Tibial nerve (tissue), 4 donors: ENCODE data around the gene DCAF6. TPM values are rescaled to one million over a fixed set of nuclear protein-coding genes. Genes with fewer than 3 reads are reported as not detected.

Experiments
- DNase-seq, 2 donors: peaks; one replicate each; pipeline ENCODE4 v3.0.0-alpha.2; 2019; ENCODE audit warnings: low spot score in 2 of 2
- H3K27ac ChIP-seq, 4 donors: fragments of 200-600 bp; sonication (generic) in 3 of 4; one replicate each; pipeline ENCODE4 v1.5.1; 2017 to 2019; ENCODE audit warnings: mild to moderate bottlenecking in 1 of 4
- H3K27me3 ChIP-seq, 2 donors: fragments of 200-600 bp; sonication (generic) in 1 of 2; one replicate each; pipeline versions ENCODE4 v1.5.1 to v1.6.0; 2017 to 2019
- H3K36me3 ChIP-seq, 3 donors: fragments of 200-600 bp; sonication (generic); one replicate each; pipeline ENCODE4 v1.5.1; 2018 to 2019
- H3K4me1 ChIP-seq, 4 donors: fragments of 200-600 bp; sonication (generic) in 3 of 4; one replicate each; pipeline ENCODE4 v1.5.1; 2017 to 2019
- H3K4me3 ChIP-seq, 4 donors: fragments of 200-600 bp; sonication (generic) in 3 of 4; one replicate each; pipeline ENCODE4 v1.5.1; 2017 to 2019; ENCODE audit warnings: mild to moderate bottlenecking in 1 of 4, moderate library complexity in 1 of 4
- H3K9me3 ChIP-seq, 4 donors: fragments of 200-600 bp; sonication (generic) in 3 of 4; one replicate each; pipeline ENCODE4 v1.5.1; 2017 to 2019
- EP300 ChIP-seq, 2 donors: sonication (generic); formaldehyde crosslinking; IDR thresholded peaks; one replicate each; pipeline ENCODE4 v1.6.1; 2017; ENCODE audit warnings: antibody characterized with exemption in 2 of 2, mild to moderate bottlenecking in 1 of 2
- POLR2A ChIP-seq, 2 donors: fragments of 450-650 bp; IDR thresholded peaks; one replicate each; pipeline ENCODE4 v1.6.1; 2017; ENCODE audit warnings: antibody characterized with exemption in 2 of 2, mild to moderate bottlenecking in 2 of 2, moderate library complexity in 2 of 2
- WGBS, 2 donors: methylation state at CpG; one replicate each; pipeline ENCODE4 v1.1.5; 2018; 5-methylcytosine and 5-hydroxymethylcytosine counted together
- total RNA-seq, 4 donors: library from RNA; depleted of rRNA; stranded (reverse); fragments of >200 nt; gene quantifications; one replicate each; pipeline ENCODE4 v1.1.0, GENCODE V29; 2016
- TF ChIP-seq, protein P1 (sequence below), 5 experiments: fragments of 200-600 bp in 3 of 5; fragments of 450-650 bp in 2 of 5; sonication (generic) in 3 of 5; IDR thresholded peaks; one replicate each; pipeline ENCODE4 v1.5.1; 2016 to 2019; ENCODE audit warnings: antibody characterized with exemption in 5 of 5, mild to moderate bottlenecking in 3 of 5, moderate library complexity in 2 of 5

Gene DCAF6
- total RNA-seq, 4 donors from 2014 or later, result 75.7 to 118 (median 77.4) TPM

DNA sequence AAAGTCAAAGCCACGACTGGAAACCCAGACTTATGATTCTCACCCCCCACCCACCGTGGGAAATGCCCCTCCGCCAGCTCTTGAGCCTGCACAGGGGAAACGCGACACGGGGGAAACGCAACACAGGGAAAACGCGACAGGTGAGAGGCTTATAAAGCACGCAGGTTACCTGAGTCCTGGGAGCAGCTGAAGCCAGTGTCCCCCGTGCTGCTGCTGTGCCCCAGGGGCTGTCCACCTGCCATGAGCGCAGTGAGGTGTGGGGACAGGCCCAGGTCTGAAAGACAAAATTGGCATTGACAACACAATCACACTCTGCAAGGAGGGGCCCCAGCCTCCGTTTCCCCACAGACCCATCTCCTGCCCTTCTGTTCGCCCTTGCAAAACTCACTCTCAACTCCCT is 153.9 kb downstream of the DCAF6 start:
- H3K27me3 ChIP-seq, result no peaks in the 10 kb centered on the region
- peaks cover 0 to 62% (median 0%) of the 10 kb centered on the region in 3 donors for H3K36me3 ChIP-seq
- H3K27ac ChIP-seq, result no peak overlapping the region
- H3K4me3 ChIP-seq, result no peak overlapping the region
- no peaks in the 10 kb centered on the region for H3K9me3 ChIP-seq
- no peak for TF ChIP-seq EP300 (IDR thresholded peaks at IDR 0.05)
- no peak for TF ChIP-seq POLR2A (IDR thresholded peaks at IDR 0.05)
- TF ChIP-seq, protein P1, sequence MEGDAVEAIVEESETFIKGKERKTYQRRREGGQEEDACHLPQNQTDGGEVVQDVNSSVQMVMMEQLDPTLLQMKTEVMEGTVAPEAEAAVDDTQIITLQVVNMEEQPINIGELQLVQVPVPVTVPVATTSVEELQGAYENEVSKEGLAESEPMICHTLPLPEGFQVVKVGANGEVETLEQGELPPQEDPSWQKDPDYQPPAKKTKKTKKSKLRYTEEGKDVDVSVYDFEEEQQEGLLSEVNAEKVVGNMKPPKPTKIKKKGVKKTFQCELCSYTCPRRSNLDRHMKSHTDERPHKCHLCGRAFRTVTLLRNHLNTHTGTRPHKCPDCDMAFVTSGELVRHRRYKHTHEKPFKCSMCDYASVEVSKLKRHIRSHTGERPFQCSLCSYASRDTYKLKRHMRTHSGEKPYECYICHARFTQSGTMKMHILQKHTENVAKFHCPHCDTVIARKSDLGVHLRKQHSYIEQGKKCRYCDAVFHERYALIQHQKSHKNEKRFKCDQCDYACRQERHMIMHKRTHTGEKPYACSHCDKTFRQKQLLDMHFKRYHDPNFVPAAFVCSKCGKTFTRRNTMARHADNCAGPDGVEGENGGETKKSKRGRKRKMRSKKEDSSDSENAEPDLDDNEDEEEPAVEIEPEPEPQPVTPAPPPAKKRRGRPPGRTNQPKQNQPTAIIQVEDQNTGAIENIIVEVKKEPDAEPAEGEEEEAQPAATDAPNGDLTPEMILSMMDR (IDR thresholded peaks at IDR 0.05), result no peak
- H3K4me1 ChIP-seq, result peaks cover 0 to 13% (median 6%) of the 10 kb centered on the region in 4 donors
- 92 to 93% methylated on average over 14 of the region's 14 CpGs for WGBS, 2 donors
- no peak for DNase-seq

GRCh38 chr1:168091063-168091462 is 154.6 kb downstream of the DCAF6 start:
- no peak for TF ChIP-seq POLR2A (IDR thresholded peaks at IDR 0.05)
- no peak for TF ChIP-seq EP300 (IDR thresholded peaks at IDR 0.05)
- TF ChIP-seq, protein P1 (IDR thresholded peaks at IDR 0.05), result no peak
- 91 to 92% methylated on average over 9 of the region's 9 CpGs for WGBS, 2 donors
- H3K4me1 ChIP-seq, result peaks cover 0 to 7% (median 2%) of the 10 kb centered on the region in 4 donors
- no peak for DNase-seq
- H3K27ac ChIP-seq, result no peak overlapping the region
- no peak overlapping the region for H3K4me3 ChIP-seq
- H3K36me3 ChIP-seq, result peaks cover 0 to 67% (median 0%) of the 10 kb centered on the region in 3 donors
- H3K9me3 ChIP-seq, result no peaks in the 10 kb centered on the region
- no peaks in the 10 kb centered on the region for H3K27me3 ChIP-seq

GRCh38 chr1:168091720-168092550 is 155.5 kb downstream of the DCAF6 start:
- 70 to 79% methylated on average over 8 of the region's 8 CpGs for WGBS, 2 donors
- Histone ChIP-seq H3K4me1 (no peaks in the 10 kb centered on the region), H3K36me3 (peaks cover 0 to 68% (median 0%) of the 10 kb centered on the region in 3 donors), H3K27ac (no peak overlapping the region), H3K9me3 (no peaks in the 10 kb centered on the region), H3K27me3 (no peaks in the 10 kb centered on the region), H3K4me3 (no peak overlapping the region)
- TF ChIP-seq POLR2A (IDR thresholded peaks at IDR 0.05) (no peak), EP300 (IDR thresholded peaks at IDR 0.05) (no peak)
- TF ChIP-seq, protein P1 (IDR thresholded peaks at IDR 0.05), result no peak
- no peak for DNase-seq

GRCh38 chr1:168092566-168093355 is 156.3 kb downstream of the DCAF6 start:
- Histone ChIP-seq H3K27me3 (no peaks in the 10 kb centered on the region), H3K4me1 (no peaks in the 10 kb centered on the region), H3K9me3 (no peaks in the 10 kb centered on the region), H3K4me3 (no peak overlapping the region), H3K36me3 (peaks cover 0 to 69% (median 0%) of the 10 kb centered on the region in 3 donors), H3K27ac (no peak overlapping the region)
- no peak for DNase-seq
- TF ChIP-seq POLR2A (IDR thresholded peaks at IDR 0.05) (no peak), EP300 (IDR thresholded peaks at IDR 0.05) (no peak)
- TF ChIP-seq, protein P1 (IDR thresholded peaks at IDR 0.05), result no peak
- WGBS, 2 donors, result 82 to 91% methylated on average over 16 of the region's 16 CpGs

DNA sequence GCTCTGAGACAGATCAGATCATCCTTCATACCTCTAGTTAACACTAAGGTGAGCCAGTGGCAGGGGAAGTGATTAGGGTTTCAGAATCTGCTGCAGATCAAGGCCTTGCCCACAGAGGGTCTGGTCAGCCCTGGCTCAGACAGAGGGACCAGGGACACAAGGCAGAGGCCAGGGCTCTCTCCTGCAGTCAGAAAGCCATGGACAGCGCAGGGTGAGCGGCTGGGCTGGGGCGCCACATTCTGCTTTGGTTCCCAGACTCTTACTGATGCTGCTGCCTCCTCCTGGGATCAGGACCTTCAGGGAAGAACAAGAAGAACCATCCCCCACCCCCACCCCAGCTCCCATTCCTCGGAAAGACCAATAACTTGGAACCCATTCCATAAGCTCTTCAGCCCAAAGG is 157.1 kb downstream of the DCAF6 start:
- peaks cover 0 to 71% (median 0%) of the 10 kb centered on the region in 3 donors for H3K36me3 ChIP-seq
- 95% methylated on average over 4 of the region's 4 CpGs for WGBS, 2 donors

More for the DNA sequence above, 157.1 kb downstream of the DCAF6 start:
- no peaks in the 10 kb centered on the region for H3K9me3 ChIP-seq
- H3K4me3 ChIP-seq, result no peak overlapping the region
- TF ChIP-seq POLR2A (IDR thresholded peaks at IDR 0.05) (no peak), EP300 (IDR thresholded peaks at IDR 0.05) (no peak)
- TF ChIP-seq, protein P1 (IDR thresholded peaks at IDR 0.05), result no peak
- DNase-seq, result no peak
- no peaks in the 10 kb centered on the region for H3K27me3 ChIP-seq
- H3K4me1 ChIP-seq, result no peaks in the 10 kb centered on the region
- no peak overlapping the region for H3K27ac ChIP-seq
